OCI-LY7 (cell line): ENCODE data around the gene SLFN5. TPM values are rescaled to one million over a fixed set of nuclear protein-coding genes. Genes with fewer than 3 reads are reported as not detected.

Experiments
- BruUV-seq: library from RNA; stranded (reverse); fragments of 400-500 nt; replicated peaks from 2 replicates; lab custom pipeline; 2021; lab: Mats Ljungman, UMichigan
- CTCF ChIA-PET: fragments of 300-600 bp; sonication (Branson Sonifier 250); formaldehyde crosslinking; loops from one replicate; lab custom pipeline; 2022; ENCODE audit warnings: antibody characterized with exemption; ENCODE audit not compliant: unreplicated experiment; lab: Charles Lee
- POLR2A ChIA-PET: fragments of 300-600 bp; sonication (Branson Sonifier 250); formaldehyde crosslinking; loops from one replicate; lab custom pipeline; 2022; ENCODE audit warnings: antibody characterized with exemption; lab: Charles Lee
- DNase-seq: peaks from one replicate; pipeline ENCODE4 v3.0.0-alpha.2; 2015; ENCODE audit warnings: low spot score
- H2AFZ ChIP-seq: fragments of 200-600 bp; sonication (generic), shearing (Covaris generic); 2 replicates; pipeline ENCODE4 v1.6.1; 2014; ENCODE audit warnings: mild to moderate bottlenecking, antibody characterized with exemption, low read length, moderate library complexity
- H3K27ac ChIP-seq: fragments of 200-600 bp; sonication (generic); 2 replicates; pipeline ENCODE4 v1.5.1; 2014; ENCODE audit warnings: mixed run types, low read depth, mild to moderate bottlenecking, moderate library complexity, low read length, inconsistent platforms; ENCODE audit not compliant: poor library complexity, severe bottlenecking
- H3K36me3 ChIP-seq: fragments of 200-600 bp; sonication (generic); 2 replicates; pipeline ENCODE4 v1.6.1; 2014; ENCODE audit warnings: mild to moderate bottlenecking, antibody characterized with exemption, low read length, moderate library complexity, mixed read lengths; ENCODE audit not compliant: insufficient read depth
- H3K4me1 ChIP-seq: fragments of 200-600 bp; sonication (generic); 2 replicates; pipeline ENCODE4 v1.5.1; 2014; ENCODE audit warnings: mild to moderate bottlenecking, low read length; ENCODE audit not compliant: insufficient read depth, poor library complexity, severe bottlenecking
- H3K4me2 ChIP-seq: fragments of 200-600 bp; sonication (generic); 2 replicates; pipeline ENCODE4 v1.6.1; 2014; ENCODE audit warnings: mild to moderate bottlenecking, low read length
- H3K4me3 ChIP-seq: fragments of 200-600 bp; sonication (generic); 2 replicates; pipeline ENCODE4 v1.5.1; 2014; ENCODE audit warnings: mild to moderate bottlenecking, low read depth, low read length; ENCODE audit not compliant: poor library complexity, severe bottlenecking
- H3K79me2 ChIP-seq: fragments of 200-600 bp; sonication (generic); 2 replicates; pipeline ENCODE4 v1.6.1; 2016; ENCODE audit warnings: low read depth, mild to moderate bottlenecking, low read length, moderate library complexity, mixed read lengths; ENCODE audit not compliant: insufficient read depth
- H3K9me2 ChIP-seq: fragments of 200-600 bp; sonication (generic); 2 replicates; pipeline ENCODE4 v1.6.1; 2016; ENCODE audit warnings: mild to moderate bottlenecking, low read length, mixed read lengths; ENCODE audit not compliant: insufficient read depth
- H3K9me3 ChIP-seq: fragments of 200-600 bp; sonication (generic); 2 replicates; pipeline ENCODE4 v1.6.1; 2014; ENCODE audit warnings: mild to moderate bottlenecking, mixed run types, low read length, mixed read lengths
- H4K20me1 ChIP-seq: fragments of 200-600 bp; sonication (generic); 2 replicates; pipeline ENCODE4 v1.6.1; 2014; ENCODE audit warnings: mild to moderate bottlenecking, antibody characterized with exemption, low read length, moderate library complexity, mixed read lengths; ENCODE audit not compliant: insufficient read depth
- CTCF ChIP-seq: fragments of 200-600 bp; sonication (generic); conservative IDR thresholded peaks from 2 replicates; pipeline ENCODE4 v1.5.1; 2014; ENCODE audit warnings: mild to moderate bottlenecking, antibody characterized with exemption, low read length, moderate library complexity, mixed read lengths
- EZH2phosphoT487 ChIP-seq: fragments of 200-600 bp; sonication (generic); IDR thresholded peaks from 2 replicates; pipeline ENCODE4 v1.6.1; 2018; ENCODE audit warnings: low read depth, borderline replicate concordance, mild to moderate bottlenecking, mixed run types, antibody characterized with exemption, low read length, moderate library complexity, mixed read lengths
- intact Hi-C: fragments of 100-400 bp; cut with micrococcal nuclease; formaldehyde crosslinking; loops from one replicate; pipeline ENCODE4 v1.10.0; 2022; ENCODE audit not compliant: unreplicated experiment
- total RNA-seq, 2 experiments: library from RNA; depleted of rRNA in 1 of 2; stranded (reverse); fragments of >200 nt in 1 of 2; shearing (Covaris generic) in 1 of 2; gene quantifications; 2 replicates each; pipeline ENCODE4 v1.2.3, GENCODE V29; 2014 to 2022

SLFN5 gene
- total RNA-seq, 2 experiments from 2014 or later: 0.38 to 1.1 TPM

GRCh38 chr17:35218915-35219314 is 24.0 kb upstream of the SLFN5 start:
- no TSS peak for BruUV-seq
- ChIA-PET CTCF (no interaction called here), POLR2A (no interaction called here)
- Histone ChIP-seq H3K79me2 (no peaks in the 10 kb centered on the region), H3K9me3 (no peaks in the 10 kb centered on the region), H3K27ac (no peak overlapping the region), H3K4me1 (no peaks in the 10 kb centered on the region), H4K20me1 (no peaks in the 10 kb centered on the region), H3K4me3 (no peak overlapping the region), H3K9me2 (no peaks in the 10 kb centered on the region), H3K36me3 (no peaks in the 10 kb centered on the region), H2AFZ (no peak overlapping the region), H3K4me2 (no peak overlapping the region)
- no peak for DNase-seq
- intact Hi-C loops: no loop called here
- TF ChIP-seq CTCF (no peak), EZH2phosphoT487 (no peak)

GRCh38 chr17:35222452-35222851 is 20.4 kb upstream of the SLFN5 start:
- intact Hi-C loops: no loop called here
- Histone ChIP-seq H3K4me3 (no peak overlapping the region), H3K4me1 (no peaks in the 10 kb centered on the region), H4K20me1 (no peaks in the 10 kb centered on the region), H3K9me2 (no peaks in the 10 kb centered on the region), H3K79me2 (no peaks in the 10 kb centered on the region), H3K36me3 (no peaks in the 10 kb centered on the region), H3K9me3 (no peaks in the 10 kb centered on the region), H3K27ac (no peak overlapping the region), H3K4me2 (no peak overlapping the region), H2AFZ (no peak overlapping the region)
- no TSS peak for BruUV-seq
- DNase-seq: no peak
- POLR2A ChIA-PET: no interaction called here
- TF ChIP-seq EZH2phosphoT487 (no peak), CTCF (no peak)
- CTCF ChIA-PET: no interaction called here

GRCh38 chr17:35224436-35224835 is 18.4 kb upstream of the SLFN5 start:
- no TSS peak for BruUV-seq
- H3K4me1 ChIP-seq: no peaks in the 10 kb centered on the region
- ChIA-PET CTCF (no interaction called here), POLR2A (no interaction called here)
- no peak overlapping the region for H3K4me2 ChIP-seq
- H4K20me1 ChIP-seq: no peaks in the 10 kb centered on the region
- intact Hi-C loops: no loop called here
- no peak for DNase-seq
- H3K27ac ChIP-seq: no peak overlapping the region
- no peaks in the 10 kb centered on the region for H3K9me3 ChIP-seq
- no peak overlapping the region for H2AFZ ChIP-seq
- H3K79me2 ChIP-seq: no peaks in the 10 kb centered on the region
- TF ChIP-seq EZH2phosphoT487: no peak
- TF ChIP-seq CTCF: no peak
- no peaks in the 10 kb centered on the region for H3K36me3 ChIP-seq
- H3K9me2 ChIP-seq: no peaks in the 10 kb centered on the region
- H3K4me3 ChIP-seq: no peak overlapping the region
